Osteoblast (primary cell): ENCODE measurements around the gene PASK. TPM values are rescaled to one million over a fixed set of nuclear protein-coding genes. Genes with fewer than 3 reads are reported as not detected.

Experiments
- DNase-seq: peaks from one replicate; pipeline ENCODE4 v3.0.0; 2011; ENCODE audit warnings: low spot score, mixed read lengths; ENCODE audit not compliant: insufficient read length; ENCODE audit errors: missing footprints
- H2AFZ ChIP-seq: 2 replicates; pipeline ENCODE4 v1.6.0; 2011; ENCODE audit warnings: mild to moderate bottlenecking, low read length
- H3K27ac ChIP-seq: 2 replicates; pipeline ENCODE4 v1.5.1; 2011; ENCODE audit warnings: mild to moderate bottlenecking, low read depth, low read length, moderate library complexity
- H3K27me3 ChIP-seq: 2 replicates; pipeline ENCODE4 v1.6.0; 2012; ENCODE audit warnings: mild to moderate bottlenecking, control low read depth, inconsistent platforms, low read length, moderate library complexity; ENCODE audit not compliant: insufficient read depth
- H3K36me3 ChIP-seq: 2 replicates; pipeline ENCODE4 v1.5.1; 2011; ENCODE audit warnings: mild to moderate bottlenecking, low read length, control low read depth, moderate library complexity; ENCODE audit not compliant: insufficient read depth
- H3K4me1 ChIP-seq: 2 replicates; pipeline ENCODE4 v1.5.1; 2011; ENCODE audit warnings: mild to moderate bottlenecking, low read length, control low read depth, moderate library complexity; ENCODE audit not compliant: insufficient read depth
- H3K4me2 ChIP-seq: 2 replicates; pipeline ENCODE4 v1.6.0; 2011; ENCODE audit warnings: mild to moderate bottlenecking, low read length; ENCODE audit not compliant: insufficient read depth
- H3K4me3 ChIP-seq: fragments of 200-600 bp; sonication (generic); 3 replicates; pipeline ENCODE4 v1.5.1; 2012; ENCODE audit warnings: mild to moderate bottlenecking, low read length, inconsistent platforms; ENCODE audit not compliant: insufficient read depth
- H3K79me2 ChIP-seq: 2 replicates; pipeline ENCODE4 v1.6.0; 2012; ENCODE audit warnings: mild to moderate bottlenecking, low read length, control low read depth, inconsistent platforms; ENCODE audit not compliant: insufficient read depth
- H3K9me3 ChIP-seq: 2 replicates; pipeline ENCODE4 v1.5.1; 2011; ENCODE audit warnings: low read depth, low read length, control low read depth
- H4K20me1 ChIP-seq: 2 replicates; pipeline ENCODE4 v1.6.0; 2012; ENCODE audit warnings: mild to moderate bottlenecking, low read length, control low read depth; ENCODE audit not compliant: insufficient read depth
- CTCF ChIP-seq: IDR thresholded peaks from 2 replicates; pipeline ENCODE4 v1.5.1; 2011; ENCODE audit warnings: mild to moderate bottlenecking, low read depth, low read length, moderate library complexity; ENCODE audit errors: extremely low read depth
- total RNA-seq: library from RNA; depleted of rRNA; stranded (reverse); fragments of >200 nt; gene quantifications from 2 replicates; pipeline ENCODE4 v1.2.3, GENCODE V29; 2012

Gene PASK
- total RNA-seq, 1 donor = 5.8 TPM

- H4K20me1 ChIP-seq = no peaks in the 10 kb centered on the region
- no peak overlapping the region for H3K4me2 ChIP-seq
- peak; percentile 2 for DNase-seq
- no peaks in the 10 kb centered on the region for H3K79me2 ChIP-seq
- H3K27me3 ChIP-seq = no peaks in the 10 kb centered on the region
- H2AFZ ChIP-seq = no peak overlapping the region
- no peaks in the 10 kb centered on the region for H3K4me1 ChIP-seq
- no peaks in the 10 kb centered on the region for H3K36me3 ChIP-seq
- no peaks in the 10 kb centered on the region for H3K9me3 ChIP-seq
- no peak overlapping the region for H3K27ac ChIP-seq
- no peak for TF ChIP-seq CTCF
- no peak overlapping the region for H3K4me3 ChIP-seq
Observed at GRCh38 chr2:241115361-241115760, 33.9 kb downstream of the PASK start.

GRCh38 chr2:241114836-241115235 is 34.4 kb downstream of the PASK start:
- Histone ChIP-seq H4K20me1 (no peaks in the 10 kb centered on the region), H3K27ac (no peak overlapping the region), H2AFZ (no peak overlapping the region), H3K36me3 (no peaks in the 10 kb centered on the region), H3K4me1 (no peaks in the 10 kb centered on the region), H3K4me3 (no peak overlapping the region), H3K9me3 (no peaks in the 10 kb centered on the region), H3K27me3 (no peaks in the 10 kb centered on the region), H3K4me2 (no peak overlapping the region), H3K79me2 (no peaks in the 10 kb centered on the region)
- TF ChIP-seq CTCF = no peak
- DNase-seq = peak; percentile 69

- no peak overlapping the region for H3K4me3 ChIP-seq
- no peaks in the 10 kb centered on the region for H4K20me1 ChIP-seq
- no peaks in the 10 kb centered on the region for H3K79me2 ChIP-seq
- H3K36me3 ChIP-seq = no peaks in the 10 kb centered on the region
- no peak for DNase-seq
- H3K27me3 ChIP-seq = no peaks in the 10 kb centered on the region
- no peaks in the 10 kb centered on the region for H3K4me1 ChIP-seq
- no peak for TF ChIP-seq CTCF
- no peak overlapping the region for H3K27ac ChIP-seq
- no peak overlapping the region for H2AFZ ChIP-seq
- no peaks in the 10 kb centered on the region for H3K9me3 ChIP-seq
- H3K4me2 ChIP-seq = no peak overlapping the region
Observed at GRCh38 chr2:241112592-241112991, 36.7 kb downstream of the PASK start.

- Histone ChIP-seq H3K36me3 (no peaks in the 10 kb centered on the region), H3K27ac (no peak overlapping the region), H3K4me3 (no peak overlapping the region), H3K27me3 (no peaks in the 10 kb centered on the region), H3K9me3 (no peaks in the 10 kb centered on the region), H3K79me2 (no peaks in the 10 kb centered on the region), H2AFZ (no peak overlapping the region), H4K20me1 (no peaks in the 10 kb centered on the region), H3K4me2 (no peak overlapping the region), H3K4me1 (no peaks in the 10 kb centered on the region)
- no peak for DNase-seq
- TF ChIP-seq CTCF = no peak
Observed at GRCh38 chr2:241112046-241112445, 37.2 kb downstream of the PASK start.
